Suprapubic skin (tissue), 4 donors: ENCODE measurements around the gene FERMT2.

ENCODE experiments used
- EP300 ChIP-seq: sonication (generic); formaldehyde crosslinking; IDR thresholded peaks from one replicate; pipeline ENCODE4 v1.6.1; 2017; ENCODE audit warnings: antibody characterized with exemption
- POLR2AphosphoS5 ChIP-seq, 3 donors: sonication (generic); formaldehyde crosslinking; IDR thresholded peaks; one replicate each; pipeline ENCODE4 v1.6.1; 2017; ENCODE audit warnings: antibody characterized with exemption in 3 of 3
- TF ChIP-seq, protein P1 (sequence below), 2 donors: fragments of 200-600 bp in 1 of 2; fragments of 450-650 bp in 1 of 2; sonication (generic) in 1 of 2; IDR thresholded peaks; one replicate each; pipeline ENCODE4 v1.5.1; 2016 to 2019; ENCODE audit warnings: antibody characterized with exemption in 2 of 2, mild to moderate bottlenecking in 1 of 2, moderate library complexity in 1 of 2

DNA sequence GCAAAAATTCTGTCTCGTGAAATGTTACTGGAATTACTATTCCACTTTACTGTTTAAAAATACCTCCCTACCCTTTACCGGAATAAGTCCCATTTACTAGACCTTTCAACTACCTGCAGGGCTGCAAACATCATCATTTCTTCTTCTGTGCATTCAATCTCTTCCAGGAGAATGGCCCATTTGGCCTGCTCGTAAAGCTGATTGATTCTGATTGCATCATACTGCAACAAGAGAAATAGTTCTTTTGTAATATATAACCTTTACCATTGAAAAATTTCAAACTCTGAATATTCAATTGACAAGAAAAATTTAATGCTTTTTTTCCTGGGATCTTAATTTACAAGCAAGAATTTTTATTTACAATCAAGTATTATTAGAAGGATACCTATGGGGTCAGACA lies 72.4 kb downstream of the FERMT2 start:
- TF ChIP-seq, protein P1, sequence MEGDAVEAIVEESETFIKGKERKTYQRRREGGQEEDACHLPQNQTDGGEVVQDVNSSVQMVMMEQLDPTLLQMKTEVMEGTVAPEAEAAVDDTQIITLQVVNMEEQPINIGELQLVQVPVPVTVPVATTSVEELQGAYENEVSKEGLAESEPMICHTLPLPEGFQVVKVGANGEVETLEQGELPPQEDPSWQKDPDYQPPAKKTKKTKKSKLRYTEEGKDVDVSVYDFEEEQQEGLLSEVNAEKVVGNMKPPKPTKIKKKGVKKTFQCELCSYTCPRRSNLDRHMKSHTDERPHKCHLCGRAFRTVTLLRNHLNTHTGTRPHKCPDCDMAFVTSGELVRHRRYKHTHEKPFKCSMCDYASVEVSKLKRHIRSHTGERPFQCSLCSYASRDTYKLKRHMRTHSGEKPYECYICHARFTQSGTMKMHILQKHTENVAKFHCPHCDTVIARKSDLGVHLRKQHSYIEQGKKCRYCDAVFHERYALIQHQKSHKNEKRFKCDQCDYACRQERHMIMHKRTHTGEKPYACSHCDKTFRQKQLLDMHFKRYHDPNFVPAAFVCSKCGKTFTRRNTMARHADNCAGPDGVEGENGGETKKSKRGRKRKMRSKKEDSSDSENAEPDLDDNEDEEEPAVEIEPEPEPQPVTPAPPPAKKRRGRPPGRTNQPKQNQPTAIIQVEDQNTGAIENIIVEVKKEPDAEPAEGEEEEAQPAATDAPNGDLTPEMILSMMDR (IDR thresholded peaks at IDR 0.05), result no peak
- TF ChIP-seq POLR2AphosphoS5 (IDR thresholded peaks at IDR 0.05) (no peak), EP300 (no peak)
